ENCODE results near the gene TARS2. TPM values are rescaled to one million over a fixed set of nuclear protein-coding genes. Genes with fewer than 3 reads are reported as not detected.

TARS2 gene
- total RNA-seq, 2 experiments from 2014 or later: 44.8 to 46.2 TPM

- no peaks in the 10 kb centered on the region for H3K9me3 Mint-ChIP-seq
- no peak for DNase-seq
- peaks cover 12% of the 10 kb centered on the region for H3K4me1 Mint-ChIP-seq
- peak overlapping the region; percentile 84 for H3K4me3 Mint-ChIP-seq
- H3K27me3 Mint-ChIP-seq: no peaks in the 10 kb centered on the region
- H3K36me3 Mint-ChIP-seq: no peaks in the 10 kb centered on the region
- H3K27ac Mint-ChIP-seq: no peak overlapping the region
Observed at GRCh38 chr1:150516050-150516591, 28.9 kb downstream of the TARS2 start.

- no peak for DNase-seq
- no peaks in the 10 kb centered on the region for H3K36me3 Mint-ChIP-seq
- H3K4me1 Mint-ChIP-seq: peaks cover 14% of the 10 kb centered on the region
- H3K9me3 Mint-ChIP-seq: no peaks in the 10 kb centered on the region
- H3K4me3 Mint-ChIP-seq: peak overlapping the region; percentile 84
- H3K27me3 Mint-ChIP-seq: no peaks in the 10 kb centered on the region
- no peak overlapping the region for H3K27ac Mint-ChIP-seq
Observed at GRCh38 chr1:150516616-150517015, 29.4 kb downstream of the TARS2 start.

- Mint-ChIP-seq H3K4me1 (peaks cover 8% of the 10 kb centered on the region), H3K27me3 (no peaks in the 10 kb centered on the region), H3K4me3 (no peak overlapping the region), H3K36me3 (no peaks in the 10 kb centered on the region), H3K9me3 (no peaks in the 10 kb centered on the region), H3K27ac (no peak overlapping the region)
- DNase-seq: no peak
Observed at GRCh38 chr1:150521196-150521968, 34.2 kb downstream of the TARS2 start.

- H3K4me1 Mint-ChIP-seq: peaks cover 2% of the 10 kb centered on the region
- no peak overlapping the region for H3K27ac Mint-ChIP-seq
- DNase-seq: no peak
- H3K36me3 Mint-ChIP-seq: no peaks in the 10 kb centered on the region
- no peaks in the 10 kb centered on the region for H3K27me3 Mint-ChIP-seq
- no peaks in the 10 kb centered on the region for H3K9me3 Mint-ChIP-seq
- H3K4me3 Mint-ChIP-seq: no peak overlapping the region
Observed at GRCh38 chr1:150525348-150525747, 38.1 kb downstream of the TARS2 start.

- H3K27ac Mint-ChIP-seq: no peak overlapping the region
- no peak for DNase-seq
- H3K27me3 Mint-ChIP-seq: no peaks in the 10 kb centered on the region
- no peak overlapping the region for H3K4me3 Mint-ChIP-seq
- no peaks in the 10 kb centered on the region for H3K36me3 Mint-ChIP-seq
- H3K4me1 Mint-ChIP-seq: peaks cover 3% of the 10 kb centered on the region
- H3K9me3 Mint-ChIP-seq: no peaks in the 10 kb centered on the region
Observed at GRCh38 chr1:150528196-150528595, 41.0 kb downstream of the TARS2 start.

- Mint-ChIP-seq H3K27me3 (no peaks in the 10 kb centered on the region), H3K36me3 (no peaks in the 10 kb centered on the region), H3K27ac (no peak overlapping the region), H3K9me3 (no peaks in the 10 kb centered on the region), H3K4me3 (no peak overlapping the region), H3K4me1 (peaks cover 3% of the 10 kb centered on the region)
- DNase-seq: no peak
Observed at GRCh38 chr1:150529017-150529416, 41.8 kb downstream of the TARS2 start.

- H3K9me3 Mint-ChIP-seq: no peaks in the 10 kb centered on the region
- H3K27ac Mint-ChIP-seq: no peak overlapping the region
Observed at GRCh38 chr1:150530491-150531159, 43.4 kb downstream of the TARS2 start.

GRCh38 chr1:150532860-150533259 is 45.6 kb downstream of the TARS2 start:
- Mint-ChIP-seq H3K9me3 (no peaks in the 10 kb centered on the region), H3K4me3 (no peak overlapping the region), H3K27me3 (no peaks in the 10 kb centered on the region), H3K36me3 (no peaks in the 10 kb centered on the region), H3K27ac (peak overlapping the region; percentile 16), H3K4me1 (peaks cover 3% of the 10 kb centered on the region)
- DNase-seq: no peak

More at GRCh38 chr1:150530491-150531159, 43.4 kb downstream of the TARS2 start:
- no peak for DNase-seq
- Mint-ChIP-seq H3K4me1 (peaks cover 3% of the 10 kb centered on the region), H3K27me3 (no peaks in the 10 kb centered on the region), H3K4me3 (no peak overlapping the region), H3K36me3 (no peaks in the 10 kb centered on the region)

- Mint-ChIP-seq H3K4me3 (no peak overlapping the region), H3K27ac (no peak overlapping the region), H3K36me3 (no peaks in the 10 kb centered on the region)
Observed at GRCh38 chr1:150534002-150534401, 46.8 kb downstream of the TARS2 start.

GRCh38 chr1:150535511-150536287 is 48.5 kb downstream of the TARS2 start:
- Mint-ChIP-seq H3K27me3 (no peaks in the 10 kb centered on the region), H3K9me3 (no peaks in the 10 kb centered on the region), H3K4me1 (peaks cover 3% of the 10 kb centered on the region), H3K4me3 (no peak overlapping the region), H3K36me3 (no peaks in the 10 kb centered on the region), H3K27ac (no peak overlapping the region)
- no peak for DNase-seq

More at GRCh38 chr1:150534002-150534401, 46.8 kb downstream of the TARS2 start:
- H3K9me3 Mint-ChIP-seq: no peaks in the 10 kb centered on the region
- H3K4me1 Mint-ChIP-seq: peaks cover 3% of the 10 kb centered on the region
- no peaks in the 10 kb centered on the region for H3K27me3 Mint-ChIP-seq
- no peak for DNase-seq

- Mint-ChIP-seq H3K27me3 (peaks cover 2% of the 10 kb centered on the region), H3K4me1 (peaks cover 3% of the 10 kb centered on the region), H3K36me3 (no peaks in the 10 kb centered on the region), H3K27ac (no peak overlapping the region), H3K9me3 (no peaks in the 10 kb centered on the region), H3K4me3 (no peak overlapping the region)
- no peak for DNase-seq
Observed at GRCh38 chr1:150536836-150537731, 49.9 kb downstream of the TARS2 start.

GRCh38 chr1:150537732-150538684 is 50.8 kb downstream of the TARS2 start:
- no peak for DNase-seq
- no peaks in the 10 kb centered on the region for H3K4me1 Mint-ChIP-seq
- peaks cover 9% of the 10 kb centered on the region for H3K27me3 Mint-ChIP-seq
- no peaks in the 10 kb centered on the region for H3K9me3 Mint-ChIP-seq
- H3K27ac Mint-ChIP-seq: no peak overlapping the region
- no peak overlapping the region for H3K4me3 Mint-ChIP-seq
- no peaks in the 10 kb centered on the region for H3K36me3 Mint-ChIP-seq

- no peak overlapping the region for H3K27ac Mint-ChIP-seq
- H3K4me3 Mint-ChIP-seq: no peak overlapping the region
- H3K9me3 Mint-ChIP-seq: no peaks in the 10 kb centered on the region
- no peak for DNase-seq
- H3K27me3 Mint-ChIP-seq: peaks cover 47% of the 10 kb centered on the region
- H3K4me1 Mint-ChIP-seq: peaks cover 3% of the 10 kb centered on the region
- H3K36me3 Mint-ChIP-seq: no peaks in the 10 kb centered on the region
Observed at GRCh38 chr1:150543500-150544143, 56.4 kb downstream of the TARS2 start.
